ENCODE measurements around the gene C4BPB.

C4BPB gene

GRCh38 chr1:207085887-207086286, 2.8 kb upstream of the C4BPB start:
- DNase-seq (ENCODE audit: low spot score) = no peak

DNA sequence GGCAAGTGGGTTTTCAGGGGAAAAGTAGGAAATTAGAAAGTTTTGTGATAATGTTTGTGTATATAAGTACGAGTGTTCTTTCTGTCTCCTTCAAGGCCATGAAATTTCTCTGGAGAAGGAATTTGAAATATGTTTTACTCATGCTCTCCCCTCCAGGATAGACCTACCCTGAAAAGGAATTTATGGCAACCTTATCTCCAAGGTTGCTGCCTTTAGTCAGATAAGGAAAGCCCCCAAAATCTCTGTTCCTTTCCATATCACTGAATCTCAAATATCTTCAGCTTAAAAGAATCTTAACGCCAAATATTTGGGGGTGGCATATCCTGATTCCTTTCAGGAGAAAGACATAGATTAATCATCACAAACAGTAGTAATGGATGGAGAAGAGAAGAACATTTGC, 499 bp upstream of the C4BPB start:
- DNase-seq (ENCODE audit: low spot score) = peak; percentile 10

DNA sequence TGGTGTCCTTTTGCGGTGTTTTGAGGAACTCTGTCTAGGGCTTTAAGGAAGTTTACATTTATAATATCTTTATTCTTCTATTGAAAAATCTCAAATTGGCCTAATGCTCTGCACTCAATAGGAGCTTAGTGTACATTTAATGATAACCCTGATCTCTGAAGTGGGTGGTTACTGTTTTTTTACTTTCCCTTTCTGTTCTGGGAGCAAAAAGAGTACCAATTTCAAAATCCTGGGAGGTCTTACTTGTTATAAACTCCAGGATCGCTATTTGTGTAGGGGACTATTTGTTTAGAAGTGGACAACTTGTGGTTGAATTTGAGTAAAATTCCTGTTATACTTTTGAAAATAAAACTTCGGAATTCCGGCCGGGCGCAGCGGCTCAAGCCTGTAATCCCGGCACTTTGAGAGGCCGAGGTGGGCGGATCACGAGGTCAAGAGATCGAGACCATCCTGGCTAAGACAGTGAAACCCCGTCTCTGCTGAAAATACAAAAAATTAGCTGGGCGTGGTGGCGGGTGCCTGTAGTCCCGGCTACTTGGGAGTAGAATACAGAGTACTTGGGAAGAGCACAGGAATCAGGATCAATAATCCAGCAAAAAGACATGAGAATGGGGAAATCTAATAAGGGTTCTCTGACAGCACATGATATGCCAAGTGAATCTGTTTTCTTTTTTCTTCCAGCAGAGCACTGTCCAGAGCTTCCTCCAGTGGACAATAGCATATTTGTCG, 1.1 kb downstream of the C4BPB start:
- DNase-seq (ENCODE audit: low spot score) = no peak

DNA sequence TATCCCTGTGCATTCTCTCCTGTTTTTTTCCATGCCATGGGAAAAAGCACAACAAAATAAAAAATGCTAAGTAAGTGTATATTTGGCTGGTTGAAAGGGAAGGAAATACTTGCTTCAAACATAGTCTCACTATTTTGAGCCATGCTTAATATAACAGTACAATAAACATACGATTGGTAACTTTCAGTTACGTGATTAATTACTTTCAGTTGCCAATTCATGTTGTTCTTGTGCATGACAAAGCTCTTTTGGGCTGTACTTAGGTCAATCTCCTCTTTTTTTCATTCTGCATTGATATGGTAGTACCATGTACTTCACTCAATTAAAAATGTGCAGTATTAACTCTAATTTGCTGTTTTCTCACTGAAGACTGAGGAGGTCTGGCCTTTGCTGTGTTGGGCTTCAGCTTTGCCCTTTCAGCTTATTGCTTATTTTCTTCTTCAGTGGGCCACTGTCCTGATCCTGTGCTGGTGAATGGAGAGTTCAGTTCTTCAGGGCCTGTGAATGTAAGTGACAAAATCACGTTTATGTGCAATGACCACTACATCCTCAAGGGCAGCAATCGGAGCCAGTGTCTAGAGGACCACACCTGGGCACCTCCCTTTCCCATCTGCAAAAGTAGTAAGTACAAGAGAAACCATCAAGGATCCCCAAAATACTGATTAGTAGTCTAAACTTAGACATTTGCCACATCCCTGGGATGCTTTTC, 2.7 kb downstream of the C4BPB start:
- no peak for DNase-seq (ENCODE audit: low spot score)

DNA sequence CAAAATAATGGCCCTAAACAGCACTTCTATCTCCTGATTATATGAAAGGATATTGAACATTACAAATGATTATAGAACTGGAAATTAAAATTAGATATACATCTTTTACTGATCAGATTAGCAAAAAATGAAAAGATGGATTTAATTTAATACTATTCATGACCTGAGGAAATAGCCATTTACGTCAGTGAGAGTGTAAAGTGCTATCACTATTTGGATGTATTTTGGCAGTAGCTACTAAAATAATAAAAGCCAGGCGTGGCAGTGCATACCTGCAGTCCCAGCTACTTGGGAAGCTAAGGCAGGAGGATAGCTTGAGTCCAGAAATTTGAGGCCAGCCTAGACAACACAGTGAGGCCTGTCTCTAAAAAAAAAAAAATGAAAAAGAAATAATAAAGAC, 5.3 kb downstream of the C4BPB start:
- DNase-seq (ENCODE audit: low spot score) = no peak

- DNase-seq (ENCODE audit: low spot score) = no peak
These were observed 9.2 kb downstream of the C4BPB start for GRCh38 chr1:207097871-207098324.

GRCh38 chr1:207101720-207102119, 13.1 kb downstream of the C4BPB start:
- DNase-seq (ENCODE audit: low spot score) = no peak

GRCh38 chr1:207102146-207102545, 13.5 kb downstream of the C4BPB start:
- DNase-seq (ENCODE audit: low spot score) = no peak

DNA sequence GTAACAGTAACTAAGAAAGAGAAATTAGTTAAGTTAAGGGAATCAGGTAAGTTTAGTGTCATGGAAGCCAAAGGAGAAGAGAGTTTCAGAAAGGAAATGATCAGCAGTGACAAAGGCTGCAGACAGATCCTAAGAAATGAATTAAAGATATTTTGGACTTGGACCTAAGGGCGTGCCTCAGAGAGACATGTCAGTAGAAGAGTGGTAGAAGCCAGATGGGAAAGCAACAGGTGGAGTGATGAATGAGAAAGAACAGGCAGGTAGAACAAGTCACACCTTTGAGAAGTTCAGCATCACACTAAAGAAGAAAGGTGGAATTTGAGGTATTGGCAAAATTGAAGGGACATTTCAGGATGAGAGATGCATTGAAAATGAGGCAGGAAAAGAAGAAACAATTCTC, 14.0 kb downstream of the C4BPB start:
- no peak for DNase-seq (ENCODE audit: low spot score)

DNA sequence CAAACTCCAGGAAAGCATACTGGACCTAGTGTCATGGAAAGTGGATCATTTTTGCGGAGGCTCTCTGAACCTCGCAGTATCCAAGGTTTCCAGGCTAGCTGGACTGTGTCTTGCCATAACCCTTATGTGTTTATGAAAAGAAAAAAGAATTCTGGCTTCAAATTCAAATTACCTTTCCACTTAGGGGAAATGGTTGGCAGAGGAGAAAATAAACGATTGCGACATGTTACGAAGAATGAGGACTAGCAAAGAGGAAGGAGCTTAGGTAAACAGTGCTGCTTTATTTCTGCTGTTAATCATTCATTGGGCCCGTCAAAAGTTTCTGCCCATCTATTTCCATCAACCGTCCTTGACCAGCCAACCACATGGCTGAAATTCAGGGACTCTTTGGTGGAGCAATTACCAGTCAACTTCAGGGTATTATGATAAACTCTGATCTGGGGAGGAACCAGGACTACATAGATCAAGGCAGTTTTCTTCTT, 15.3 kb downstream of the C4BPB start, which contains the start of gene C4BPA:
Gene C4BPA (plus strand): TSS at position 342 of the 482 bp plus-strand sequence. CDS start 8,793 bp downstream, outside the sequence.
- no peak for DNase-seq (ENCODE audit: low spot score)

DNA sequence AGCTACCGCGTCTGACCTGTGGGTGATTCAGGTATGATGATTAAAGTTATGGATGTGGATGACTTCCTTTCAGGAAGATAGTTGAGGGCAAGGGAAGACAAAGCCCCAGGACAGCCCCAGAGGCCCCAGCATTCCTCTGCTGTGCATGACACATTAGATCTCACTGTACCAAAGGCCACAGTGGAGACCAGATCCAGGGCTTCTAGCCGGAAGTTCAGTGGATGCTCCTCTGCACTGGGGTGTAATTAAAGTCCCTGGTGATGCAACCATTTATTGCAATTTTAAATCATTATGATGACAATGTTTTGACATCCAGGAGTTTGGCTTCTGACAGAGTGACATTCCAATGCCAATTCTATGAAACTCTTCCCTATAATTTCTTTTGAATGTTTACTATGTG, 20.3 kb downstream of the C4BPB start:
- no peak for DNase-seq (ENCODE audit: low spot score)

DNA sequence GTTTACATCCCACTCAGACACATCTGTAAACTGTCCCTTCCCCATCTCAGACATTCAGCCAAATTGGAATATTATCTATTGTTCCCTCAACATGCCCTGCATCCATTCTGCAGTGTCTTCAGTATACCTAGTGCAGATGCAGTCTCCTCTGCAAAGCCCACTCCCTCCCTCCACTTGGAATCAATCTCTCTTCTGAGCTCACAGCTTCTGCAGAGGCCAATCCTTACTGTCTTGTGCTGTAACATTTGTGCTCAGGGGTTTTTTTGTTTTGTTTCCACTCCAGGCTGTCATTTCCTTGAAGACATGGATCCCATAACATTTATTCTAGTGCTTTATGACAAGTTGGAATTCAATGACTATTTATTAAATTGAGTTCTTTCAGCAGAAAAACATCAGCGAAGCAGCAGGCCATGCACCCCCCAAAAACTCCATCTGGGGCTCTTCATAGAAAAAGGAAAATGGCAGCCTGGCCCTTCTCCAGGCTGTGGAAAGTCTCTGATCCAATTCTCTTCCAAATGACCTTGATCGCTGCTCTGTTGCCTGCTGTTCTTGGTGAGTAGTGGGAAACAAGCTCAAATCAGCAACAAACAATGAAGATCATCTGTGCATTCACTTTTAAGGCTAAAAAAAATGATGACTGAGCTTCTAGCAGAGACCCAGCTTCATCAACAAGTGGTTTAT, 24.1 kb downstream of the C4BPB start:
- DNase-seq (ENCODE audit: low spot score) = no peak

- no peak for DNase-seq (ENCODE audit: low spot score)
These were observed 26.6 kb downstream of the C4BPB start for GRCh38 chr1:207115269-207115668.

DNA sequence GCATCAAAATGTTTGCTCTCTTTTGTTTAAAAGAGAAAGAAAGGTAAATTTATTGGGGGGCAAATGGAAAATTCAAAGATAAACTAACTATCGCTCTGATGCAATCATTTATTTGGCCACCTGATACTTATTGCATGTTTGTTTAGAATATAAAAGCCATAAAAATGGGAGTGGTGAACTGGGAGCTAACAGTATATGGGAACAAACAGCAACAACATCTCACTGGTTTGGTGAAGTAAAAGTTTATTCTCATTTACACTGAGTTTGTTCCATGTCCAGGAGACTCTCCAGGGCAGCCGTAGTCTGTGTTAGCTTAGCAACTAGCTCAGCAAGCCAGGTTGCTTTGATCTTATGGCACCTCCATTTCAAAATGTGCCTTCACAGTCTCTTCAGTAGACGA, 35.7 kb downstream of the C4BPB start:
- no peak for DNase-seq (ENCODE audit: low spot score)

- DNase-seq (ENCODE audit: low spot score) = no peak
These were observed 39.8 kb downstream of the C4BPB start for GRCh38 chr1:207128336-207128921.

DNA sequence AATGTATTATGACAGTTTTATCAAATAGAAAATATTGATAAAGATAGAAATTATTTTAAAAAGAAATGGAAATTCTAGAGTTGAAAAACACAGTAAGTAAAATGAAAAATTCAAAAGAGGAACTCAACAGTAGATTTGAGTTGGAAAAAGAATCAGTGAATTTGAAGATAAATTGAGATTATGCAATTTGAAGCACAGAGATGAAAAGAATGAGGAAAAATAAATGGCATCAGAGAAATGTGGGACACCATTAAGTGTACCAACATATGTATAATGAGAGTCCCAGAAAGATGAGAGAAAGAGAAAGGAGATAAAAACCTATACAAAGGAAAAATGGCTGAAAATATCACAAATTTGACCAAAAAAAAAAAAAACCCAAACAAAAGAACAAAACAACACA, 40.4 kb downstream of the C4BPB start:
- no peak for DNase-seq (ENCODE audit: low spot score)

DNA sequence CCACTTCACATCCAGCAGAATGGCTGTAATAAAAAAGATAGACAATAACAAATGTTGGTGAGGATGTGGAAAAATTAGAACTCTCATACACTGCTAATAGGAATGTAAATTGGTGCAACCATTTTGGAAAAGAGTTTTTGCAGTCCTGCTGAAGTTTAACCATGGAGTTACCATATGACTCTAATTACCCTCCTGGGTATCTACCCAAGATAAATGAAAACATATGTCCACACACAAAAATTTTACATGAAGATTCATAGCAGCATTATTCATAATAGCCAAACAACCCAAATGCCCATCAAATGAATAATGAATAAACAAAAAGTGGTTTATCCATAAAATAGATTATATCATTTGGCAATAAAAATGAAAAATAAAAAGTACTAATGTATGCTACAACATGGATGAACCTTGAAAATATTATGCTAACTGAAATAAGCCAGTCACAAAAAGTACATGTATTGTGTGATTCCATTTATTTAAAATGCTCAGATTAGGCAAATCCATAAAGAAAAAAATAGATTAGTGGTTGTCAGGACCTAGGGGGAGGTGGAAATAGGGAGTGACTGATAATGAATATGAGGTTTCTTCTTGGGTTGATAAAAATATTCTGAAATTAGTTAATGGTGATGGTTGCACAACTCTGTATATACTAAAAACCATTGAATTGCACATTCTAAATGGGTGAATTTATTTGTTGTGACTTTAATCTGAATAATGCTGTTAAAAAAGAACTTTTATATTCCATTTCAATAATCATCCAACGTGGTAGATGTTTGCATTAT, 41.8 kb downstream of the C4BPB start:
- no peak for DNase-seq (ENCODE audit: low spot score)

DNA sequence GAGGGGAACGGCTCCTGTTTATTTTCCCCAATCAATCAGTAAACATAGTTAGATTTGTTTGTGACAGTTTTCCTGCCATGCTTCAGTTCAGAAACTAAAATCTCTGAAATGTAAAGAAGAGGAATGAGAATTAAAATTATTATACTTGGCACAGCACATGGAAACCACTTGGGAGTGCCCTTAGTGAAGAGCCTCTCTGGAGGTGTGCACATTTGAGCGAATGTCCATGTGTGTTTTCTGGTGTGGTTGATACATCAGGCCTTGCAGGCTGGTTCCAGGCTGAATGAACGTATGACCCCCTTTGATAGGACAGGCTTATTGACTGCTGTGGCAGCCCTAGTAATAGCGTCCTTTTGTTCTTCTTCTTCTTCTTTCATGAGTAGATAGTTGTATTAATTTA, 42.5 kb downstream of the C4BPB start:
- DNase-seq (ENCODE audit: low spot score) = no peak

GRCh38 chr1:207134581-207134980, 45.9 kb downstream of the C4BPB start:
- no peak for DNase-seq (ENCODE audit: low spot score)

DNA sequence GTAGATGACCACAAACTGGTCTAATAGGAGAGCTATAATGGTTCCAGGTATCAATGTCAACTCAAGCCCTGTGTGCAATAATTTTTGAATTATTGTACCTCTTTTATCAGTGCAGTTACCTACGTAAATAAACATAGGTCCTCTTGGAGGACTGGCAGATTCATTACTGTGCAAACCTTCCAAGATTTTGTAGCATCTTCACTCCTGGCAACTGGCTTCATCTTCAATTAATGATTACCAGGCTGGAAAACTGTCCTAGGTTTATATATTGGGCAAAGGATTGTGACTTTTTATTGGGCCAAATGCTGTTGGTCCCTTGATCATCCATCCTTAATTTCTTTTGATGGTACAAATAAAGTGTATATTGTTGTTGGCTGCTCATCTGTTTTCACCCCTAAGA, 51.0 kb downstream of the C4BPB start:
- no peak for DNase-seq (ENCODE audit: low spot score)

DNA sequence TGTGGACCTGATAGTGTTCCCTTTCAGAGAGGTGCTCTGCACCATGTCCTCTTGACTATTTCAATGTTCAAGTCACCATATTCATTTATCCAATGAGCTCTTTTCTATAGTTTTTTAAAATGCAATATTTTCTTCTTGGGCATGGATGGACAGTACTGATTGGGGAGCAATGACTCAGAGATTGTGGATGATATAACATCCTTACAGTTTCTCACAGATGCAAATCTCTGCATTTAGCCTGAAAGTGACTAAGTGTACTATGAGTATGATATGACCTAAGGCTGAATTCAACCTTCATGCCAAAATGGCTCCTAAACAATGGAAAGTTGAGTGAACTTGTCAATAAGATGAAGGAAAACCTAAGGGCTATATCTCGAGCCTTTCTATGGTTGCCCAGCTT, 51.9 kb downstream of the C4BPB start:
- DNase-seq (ENCODE audit: low spot score) = no peak
